ENCODE measurements around the gene AK8.

DNA sequence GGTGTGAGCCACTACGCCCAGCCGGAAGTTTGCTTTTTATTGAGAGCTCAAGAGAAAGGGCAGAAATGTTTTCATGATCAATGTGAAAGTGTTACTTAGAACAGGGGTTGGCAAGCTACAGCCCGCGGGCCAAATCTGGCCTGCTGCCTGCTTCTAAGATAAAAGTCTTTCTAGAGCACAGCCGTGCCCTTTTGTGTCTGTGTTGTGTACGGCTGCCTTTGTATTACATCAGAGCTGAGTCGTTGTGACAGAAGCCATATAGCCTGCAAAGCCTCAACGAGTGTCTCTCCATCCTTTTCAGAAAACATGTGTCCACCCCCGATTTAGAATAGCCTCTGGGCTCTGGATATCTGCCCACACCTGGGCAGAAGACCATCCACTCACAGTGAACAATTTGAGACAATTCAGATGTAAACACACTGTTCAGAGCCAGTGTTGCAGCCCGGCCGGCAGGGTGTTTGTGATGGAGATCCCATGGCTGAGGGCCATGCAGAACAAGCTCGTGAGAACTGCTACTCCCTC is 28.8 kb downstream of the AK8 start:
- TF ChIP-seq, protein P1, sequence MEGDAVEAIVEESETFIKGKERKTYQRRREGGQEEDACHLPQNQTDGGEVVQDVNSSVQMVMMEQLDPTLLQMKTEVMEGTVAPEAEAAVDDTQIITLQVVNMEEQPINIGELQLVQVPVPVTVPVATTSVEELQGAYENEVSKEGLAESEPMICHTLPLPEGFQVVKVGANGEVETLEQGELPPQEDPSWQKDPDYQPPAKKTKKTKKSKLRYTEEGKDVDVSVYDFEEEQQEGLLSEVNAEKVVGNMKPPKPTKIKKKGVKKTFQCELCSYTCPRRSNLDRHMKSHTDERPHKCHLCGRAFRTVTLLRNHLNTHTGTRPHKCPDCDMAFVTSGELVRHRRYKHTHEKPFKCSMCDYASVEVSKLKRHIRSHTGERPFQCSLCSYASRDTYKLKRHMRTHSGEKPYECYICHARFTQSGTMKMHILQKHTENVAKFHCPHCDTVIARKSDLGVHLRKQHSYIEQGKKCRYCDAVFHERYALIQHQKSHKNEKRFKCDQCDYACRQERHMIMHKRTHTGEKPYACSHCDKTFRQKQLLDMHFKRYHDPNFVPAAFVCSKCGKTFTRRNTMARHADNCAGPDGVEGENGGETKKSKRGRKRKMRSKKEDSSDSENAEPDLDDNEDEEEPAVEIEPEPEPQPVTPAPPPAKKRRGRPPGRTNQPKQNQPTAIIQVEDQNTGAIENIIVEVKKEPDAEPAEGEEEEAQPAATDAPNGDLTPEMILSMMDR (IDR thresholded peaks at IDR 0.05; ENCODE audit: low read depth, low read length): no peak
- no peak for TF ChIP-seq EZH2phosphoT487 (IDR thresholded peaks at IDR 0.05; ENCODE audit: low read depth)

Data from OCI-LY3 (cell line).